Caki2 (cell line): Measurements from ENCODE around the gene CIB1. TPM values are rescaled to one million over a fixed set of nuclear protein-coding genes. Genes with fewer than 3 reads are reported as not detected.

Source experiments
- DNase-seq: peaks from one replicate; pipeline ENCODE4 v3.0.0-alpha.2; 2015; ENCODE audit warnings: low read depth
- in situ Hi-C: cut with HindIII; loops from 2 replicates; pipeline ENCODE4 v1.10.0; 2016; ENCODE audit warnings: low sequenced_read_pairs, low pct_unique_long_range_greater_than_20kb, mixed read lengths
- total RNA-seq: library from RNA; depleted of rRNA; stranded (reverse); fragments of >200 nt; shearing (Covaris generic); gene quantifications from 2 replicates; pipeline ENCODE4 v1.2.3, GENCODE V29; 2014; ENCODE audit warnings: low replicate concordance; rRNA removed

CIB1 gene
- total RNA-seq, 1 experiment from 2014 or later, result 334 TPM

GRCh38 chr15:90187257-90187868 is 46.4 kb downstream of the CIB1 start:
- DNase-seq, result no peak
- in situ Hi-C loops, result no loop called here

- peak; percentile 87 for DNase-seq
- in situ Hi-C loops, result no loop called here
These were observed 48.7 kb downstream of the CIB1 start for GRCh38 chr15:90184786-90185704.

DNA sequence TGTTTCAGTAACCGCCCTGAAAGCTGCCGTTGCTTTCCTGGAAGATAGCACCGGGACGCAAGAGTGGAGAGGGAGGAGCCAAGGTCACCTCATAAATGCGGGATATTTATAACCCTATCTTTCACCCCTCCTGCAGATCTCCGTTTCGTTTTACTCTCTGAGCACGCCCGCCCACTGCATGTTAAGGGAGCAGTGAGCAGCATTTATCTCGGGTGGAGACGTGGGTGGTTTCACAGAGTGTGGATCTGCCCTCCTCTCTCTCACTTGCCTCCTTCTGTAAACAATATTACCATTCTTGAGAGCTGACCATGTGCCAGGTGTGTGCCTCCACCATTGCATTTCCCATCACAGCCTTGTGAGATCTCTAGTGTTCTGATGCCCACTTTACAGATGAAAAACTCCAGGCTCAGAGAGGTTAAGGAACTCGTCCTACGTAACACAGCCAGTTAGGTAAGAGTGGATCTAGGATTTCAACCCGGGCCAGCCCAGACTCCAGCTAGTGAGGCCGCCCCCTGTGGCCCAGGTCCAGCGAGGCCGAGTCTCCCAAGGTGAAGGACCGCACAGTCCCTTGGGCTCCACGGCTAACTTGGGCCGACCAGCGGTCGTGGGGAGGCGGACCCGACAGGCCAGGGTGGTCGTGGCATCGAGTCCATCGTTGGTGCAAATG is 49.5 kb downstream of the CIB1 start:
- peak; percentile 96 for DNase-seq
- in situ Hi-C loops, result no loop called here

- DNase-seq, result no peak
These were observed 52.0 kb downstream of the CIB1 start for GRCh38 chr15:90181776-90182175.

More at GRCh38 chr15:90181776-90182175, 52.0 kb downstream of the CIB1 start:
- in situ Hi-C loops, result no loop called here

Other genes starting within 250 kb of the CIB1 start
- gene ZNF710, start 232.6 kb downstream of the CIB1 start, total RNA-seq, result 3.0 and 11.3 TPM in 2 replicates
- gene IDH2, start 131.5 kb downstream of the CIB1 start, total RNA-seq, result 73.8 and 74.2 TPM in 2 replicates
- 37.6 and 39.9 TPM in 2 replicates for gene SEMA4B, start 32.6 kb downstream of the CIB1 start, total RNA-seq
- 3.0 and 13.2 TPM in 2 replicates for gene GDPGP1, start 268 bp upstream of the CIB1 start, total RNA-seq
- gene TTLL13, start 15.6 kb upstream of the CIB1 start, total RNA-seq, result 0.07 and 4.3 TPM in 2 replicates
- 142 and 149 TPM in 2 replicates for gene NGRN, start 31.7 kb upstream of the CIB1 start, total RNA-seq
- 0.17 and 3.7 TPM in 2 replicates for gene ZNF774, start 118.3 kb upstream of the CIB1 start, total RNA-seq
- gene IQGAP1, start 154.3 kb upstream of the CIB1 start, total RNA-seq, result 53.4 and 65.2 TPM in 2 replicates